CD4-positive, alpha-beta T cell (primary cell): ENCODE measurements around the gene OPRL1. TPM values are rescaled to one million over a fixed set of nuclear protein-coding genes. Genes with fewer than 3 reads are reported as not detected.
"Not testable (repeated sequence)": the region's sequence is repeated elsewhere in the genome, so short reads cannot be mapped to it uniquely, and the experiment has no call there.

Experiments used
- ATAC-seq: fragments of 200-7000 bp; cut with Tn5 transposase; one replicate; pipeline ENCODE4 v1.10.0; 2022; ENCODE audit warnings: mild to moderate bottlenecking; ENCODE audit not compliant: poor library complexity
- CTCF ChIA-PET: fragments of 350-600 bp; sonication (Branson Sonifier 250); formaldehyde crosslinking; loops from one replicate; lab custom pipeline; 2021; ENCODE audit warnings: antibody characterized with exemption, inconsistent platforms; lab: Charles Lee
- POLR2A ChIA-PET: fragments of 350-600 bp; sonication (Branson Sonifier 250); formaldehyde crosslinking; loops from one replicate; lab custom pipeline; 2021; ENCODE audit warnings: antibody characterized with exemption, inconsistent platforms; lab: Charles Lee
- DNase-seq, 14 experiments: peaks; one replicate each; pipeline ENCODE4 v3.0.0-alpha.2; 2013 to 2020; ENCODE audit warnings: mixed read lengths in 2 of 14
- H3K27ac ChIP-seq, 2 donors: one replicate each; pipeline versions ENCODE4 v1.5.1 to v1.7.0; 2013; ENCODE audit warnings: low read length in 2 of 2, low read depth in 1 of 2, mild to moderate bottlenecking in 1 of 2
- H3K27me3 ChIP-seq, 2 experiments: 1 replicate in 1 of 2; 2 replicates in 1 of 2; pipeline versions ENCODE4 v1.6.1 to v1.7.0; 2013; ENCODE audit warnings: low read length in 2 of 2, control low read depth in 1 of 2, mild to moderate bottlenecking in 1 of 2, moderate library complexity in 1 of 2; ENCODE audit not compliant: insufficient read depth in 2 of 2, control insufficient read depth in 1 of 2
- H3K36me3 ChIP-seq: one replicate; pipeline ENCODE4 v1.6.1; 2013; ENCODE audit warnings: low read length, control low read depth; ENCODE audit not compliant: insufficient read depth
- H3K4me1 ChIP-seq: one replicate; pipeline ENCODE4 v1.6.1; 2013; ENCODE audit warnings: low read length, control low read depth; ENCODE audit not compliant: insufficient read depth
- H3K4me3 ChIP-seq: one replicate; pipeline ENCODE4 v1.5.1; 2013; ENCODE audit warnings: mild to moderate bottlenecking, low read length, moderate library complexity
- H3K9me3 ChIP-seq, 2 experiments: 1 replicate in 1 of 2; 2 replicates in 1 of 2; pipeline versions ENCODE4 v1.6.1 to v1.7.0; 2013; ENCODE audit warnings: low read length in 2 of 2, mild to moderate bottlenecking in 2 of 2, control low read depth in 1 of 2, moderate library complexity in 1 of 2; ENCODE audit not compliant: control insufficient read depth in 1 of 2, insufficient read depth in 1 of 2
- H3K27ac Mint-ChIP-seq: one replicate; pipeline ENCODE4 v1.8.0; 2020; ENCODE audit warnings: mixed read lengths
- H3K27me3 Mint-ChIP-seq: one replicate; pipeline ENCODE4 v1.8.0; 2021; ENCODE audit warnings: mixed read lengths
- H3K36me3 Mint-ChIP-seq: one replicate; pipeline ENCODE4 v1.8.0; 2021; ENCODE audit warnings: low read depth, mixed read lengths
- H3K4me1 Mint-ChIP-seq: one replicate; pipeline ENCODE4 v1.8.0; 2021; ENCODE audit warnings: low read depth, mixed read lengths
- H3K4me3 Mint-ChIP-seq: one replicate; pipeline ENCODE4 v1.8.0; 2020; ENCODE audit warnings: mild to moderate bottlenecking, mixed read lengths
- H3K9me3 Mint-ChIP-seq: one replicate; pipeline ENCODE4 v1.8.0; 2020; ENCODE audit warnings: mixed read lengths
- CTCF ChIP-seq: fragments of 200-600 bp; IDR thresholded peaks from one replicate; pipeline ENCODE4 v1.8.0; 2022; ENCODE audit warnings: antibody characterized with exemption, mild to moderate bottlenecking
- intact Hi-C, 2 experiments: fragments of 100-400 bp; cut with DNase I in 1 of 2; cut with micrococcal nuclease in 1 of 2; formaldehyde crosslinking; loops; one replicate each; pipeline versions ENCODE4 v1.15.1 to v1.9.0; 2023 to 2025; cut with DNase I, micrococcal nuclease
- total RNA-seq, 174 experiments: library from RNA in 2 of 174; stranded (reverse) in 2 of 174; gene quantifications; one replicate each; pipeline ENCODE4 v1.2.3 and lab custom pipeline; 2021 to 2026

OPRL1 gene
- total RNA-seq, 2 experiments from 2014 or later, result 1.0 to 1.2 TPM

- H3K4me1 Mint-ChIP-seq, result no peaks in the 10 kb centered on the region
- Histone ChIP-seq H3K27ac (no peak overlapping the region), H3K9me3 (no peaks in the 10 kb centered on the region), H3K27me3 (peaks cover 6 to 8% of the 10 kb centered on the region in 2 experiments), H3K36me3 (no peaks in the 10 kb centered on the region), H3K4me3 (no peak overlapping the region), H3K4me1 (no peaks in the 10 kb centered on the region)
- H3K9me3 Mint-ChIP-seq, result no peaks in the 10 kb centered on the region
- ChIA-PET CTCF (no interaction called here), POLR2A (no interaction called here)
- H3K36me3 Mint-ChIP-seq, result no peaks in the 10 kb centered on the region
- intact Hi-C loops, result no loop called here
- no peak overlapping the region for H3K27ac Mint-ChIP-seq
- no peak for TF ChIP-seq CTCF
- ATAC-seq (no peak), DNase-seq (no peak)
- peaks cover 41% of the 10 kb centered on the region for H3K27me3 Mint-ChIP-seq
- no peak overlapping the region for H3K4me3 Mint-ChIP-seq
These were observed 51.5 kb downstream of the OPRL1 start for GRCh38 chr20:64131406-64131805.

GRCh38 chr20:64133951-64134407 lies 54.1 kb downstream of the OPRL1 start:
- H3K4me3 Mint-ChIP-seq, result no peak overlapping the region
- H3K4me1 ChIP-seq, result no peaks in the 10 kb centered on the region
- no peaks in the 10 kb centered on the region for H3K9me3 ChIP-seq
- DNase-seq, result no peak
- no peaks in the 10 kb centered on the region for H3K9me3 Mint-ChIP-seq
- CTCF ChIA-PET, result no interaction called here
- no peaks in the 10 kb centered on the region for H3K36me3 ChIP-seq
- no peak overlapping the region for H3K27ac ChIP-seq
- POLR2A ChIA-PET, result no interaction called here
- no peak for ATAC-seq
- intact Hi-C loops, result no loop called here
- H3K27me3 Mint-ChIP-seq, result peaks cover 27% of the 10 kb centered on the region
- H3K4me3 ChIP-seq, result no peak overlapping the region
- H3K27me3 ChIP-seq, result peaks cover 6 to 8% of the 10 kb centered on the region in 2 experiments
- no peaks in the 10 kb centered on the region for H3K4me1 Mint-ChIP-seq
- TF ChIP-seq CTCF, result no peak
- no peak overlapping the region for H3K27ac Mint-ChIP-seq
- no peaks in the 10 kb centered on the region for H3K36me3 Mint-ChIP-seq

- H3K36me3 Mint-ChIP-seq, H3K4me3 Mint-ChIP-seq, H3K9me3 ChIP-seq, H3K4me3 ChIP-seq, H3K36me3 ChIP-seq, DNase-seq, H3K27ac ChIP-seq, H3K4me1 ChIP-seq, CTCF ChIA-PET, intact Hi-C loops, POLR2A ChIA-PET, H3K27me3 ChIP-seq, H3K4me1 Mint-ChIP-seq, ATAC-seq, H3K9me3 Mint-ChIP-seq, H3K27ac Mint-ChIP-seq: not testable (repeated sequence)
- H3K27me3 Mint-ChIP-seq, result peaks cover 19% of the 10 kb centered on the region
These were observed 54.9 kb downstream of the OPRL1 start for GRCh38 chr20:64134744-64135143.

GRCh38 chr20:64136004-64136710 lies 56.3 kb downstream of the OPRL1 start:
- DNase-seq (no peak), ATAC-seq (no peak)
- Histone ChIP-seq H3K27me3 (peaks cover 0 to 2% of the 10 kb centered on the region in 2 experiments), H3K4me1 (no peaks in the 10 kb centered on the region), H3K36me3 (no peaks in the 10 kb centered on the region), H3K4me3 (no peak overlapping the region), H3K27ac (no peak overlapping the region), H3K9me3 (no peaks in the 10 kb centered on the region)
- peaks cover 9% of the 10 kb centered on the region for H3K27me3 Mint-ChIP-seq
- H3K36me3 Mint-ChIP-seq, result no peaks in the 10 kb centered on the region
- CTCF ChIA-PET, result no interaction called here
- no peak overlapping the region for H3K27ac Mint-ChIP-seq
- intact Hi-C loops, result no loop called here
- POLR2A ChIA-PET, result no interaction called here
- TF ChIP-seq CTCF, result no peak
- no peaks in the 10 kb centered on the region for H3K4me1 Mint-ChIP-seq
- H3K9me3 Mint-ChIP-seq, result no peaks in the 10 kb centered on the region
- H3K4me3 Mint-ChIP-seq, result no peak overlapping the region
